ENCODE measurements around the gene C6orf89. TPM values are rescaled to one million over a fixed set of nuclear protein-coding genes. Genes with fewer than 3 reads are reported as not detected.
A peak's percentile ranks its signal among the peaks of the same experiment; 100 is the strongest.
"Not testable (repeated sequence)": the region's sequence is repeated elsewhere in the genome, so short reads cannot be mapped to it uniquely, and the experiment has no call there.

The C6orf89 gene
- total RNA-seq, 4 donors from 2014 or later: 58.2 to 89.6 (median 68.9) TPM

DNA sequence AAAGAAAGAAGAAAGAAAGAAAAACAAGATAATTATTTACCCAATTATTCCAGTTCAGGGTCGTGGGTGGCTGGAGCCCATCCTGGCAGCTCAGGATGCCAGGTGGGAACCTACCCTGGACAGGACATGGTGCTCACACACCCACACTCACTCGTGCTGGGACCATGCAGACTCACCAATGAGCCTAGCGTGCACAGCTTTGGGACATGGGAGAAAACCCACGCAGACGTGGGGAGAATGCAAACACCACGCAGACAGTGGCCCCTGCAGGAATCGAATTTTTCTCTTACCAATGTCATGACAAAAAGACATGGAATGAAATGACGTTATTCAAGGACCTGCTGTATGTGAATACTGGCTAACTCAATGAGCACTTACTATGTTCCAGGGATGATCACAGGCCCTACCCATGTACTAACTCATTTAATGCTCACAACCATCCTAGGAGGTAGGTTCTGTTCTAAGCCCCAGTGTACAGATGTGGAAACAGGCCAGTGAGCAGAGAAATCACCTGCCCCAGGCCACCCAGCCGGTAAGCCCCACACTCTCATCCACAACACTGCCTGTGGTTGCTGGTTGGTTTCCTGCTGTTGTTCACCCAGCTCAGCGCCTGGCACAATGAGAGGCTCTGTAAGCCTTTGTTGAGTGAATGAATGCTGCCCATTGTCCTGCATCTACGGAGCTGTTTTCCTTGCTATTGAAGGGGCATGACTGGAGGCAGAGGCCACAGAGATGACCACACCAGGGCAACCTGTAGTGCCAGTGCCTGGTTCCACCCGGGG, 62.0 kb downstream of the C6orf89 start:
- peak overlapping the region in 1 of 3 donors; percentile 73 for H3K27ac ChIP-seq
- no peaks in the 10 kb centered on the region for H3K9me3 ChIP-seq
- H3K27me3 ChIP-seq: no peaks in the 10 kb centered on the region
- H3K36me3 ChIP-seq: no peaks in the 10 kb centered on the region
- peaks cover 0 to 9% of the 10 kb centered on the region in 2 donors for H3K4me1 ChIP-seq
- 85 to 86% methylated on average over 12 of the region's 12 CpGs for WGBS, 2 donors
- TF ChIP-seq POLR2A (IDR thresholded peaks at IDR 0.05): no peak
- TF ChIP-seq, protein P1, sequence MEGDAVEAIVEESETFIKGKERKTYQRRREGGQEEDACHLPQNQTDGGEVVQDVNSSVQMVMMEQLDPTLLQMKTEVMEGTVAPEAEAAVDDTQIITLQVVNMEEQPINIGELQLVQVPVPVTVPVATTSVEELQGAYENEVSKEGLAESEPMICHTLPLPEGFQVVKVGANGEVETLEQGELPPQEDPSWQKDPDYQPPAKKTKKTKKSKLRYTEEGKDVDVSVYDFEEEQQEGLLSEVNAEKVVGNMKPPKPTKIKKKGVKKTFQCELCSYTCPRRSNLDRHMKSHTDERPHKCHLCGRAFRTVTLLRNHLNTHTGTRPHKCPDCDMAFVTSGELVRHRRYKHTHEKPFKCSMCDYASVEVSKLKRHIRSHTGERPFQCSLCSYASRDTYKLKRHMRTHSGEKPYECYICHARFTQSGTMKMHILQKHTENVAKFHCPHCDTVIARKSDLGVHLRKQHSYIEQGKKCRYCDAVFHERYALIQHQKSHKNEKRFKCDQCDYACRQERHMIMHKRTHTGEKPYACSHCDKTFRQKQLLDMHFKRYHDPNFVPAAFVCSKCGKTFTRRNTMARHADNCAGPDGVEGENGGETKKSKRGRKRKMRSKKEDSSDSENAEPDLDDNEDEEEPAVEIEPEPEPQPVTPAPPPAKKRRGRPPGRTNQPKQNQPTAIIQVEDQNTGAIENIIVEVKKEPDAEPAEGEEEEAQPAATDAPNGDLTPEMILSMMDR (IDR thresholded peaks at IDR 0.05): no peak
- H3K4me3 ChIP-seq (replicated peaks in 1 of 3): no peak overlapping the region
- no peak for DNase-seq
- intact Hi-C loops (cut with DNase I): no loop called here

GRCh38 chr6:36949076-36949475, 63.3 kb downstream of the C6orf89 start:
- H3K36me3 ChIP-seq; H3K9me3 ChIP-seq; H3K27me3 ChIP-seq; intact Hi-C loops (cut with DNase I); H3K4me3 ChIP-seq (replicated peaks in 1 of 3); H3K4me1 ChIP-seq: not testable (repeated sequence)
- WGBS, 2 donors: 42 to 50% methylated on average over 9 of the region's 9 CpGs
- H3K27ac ChIP-seq: peak overlapping the region in 2 of 3 donors; percentile 34 to 73
- DNase-seq: peak; percentile 68 to 86

GRCh38 chr6:36949636-36950035, 63.9 kb downstream of the C6orf89 start:
- peak overlapping the region in 2 of 3 donors; percentile 34 to 63 for H3K27ac ChIP-seq
- TF ChIP-seq POLR2A (IDR thresholded peaks at IDR 0.05): no peak
- TF ChIP-seq, protein P1 (IDR thresholded peaks at IDR 0.05): no peak
- H3K36me3 ChIP-seq: no peaks in the 10 kb centered on the region
- peaks cover 0 to 9% of the 10 kb centered on the region in 2 donors for H3K4me1 ChIP-seq
- H3K9me3 ChIP-seq: no peaks in the 10 kb centered on the region
- no peaks in the 10 kb centered on the region for H3K27me3 ChIP-seq
- intact Hi-C loops (cut with DNase I): no loop called here
- H3K4me3 ChIP-seq (replicated peaks in 1 of 3): no peak overlapping the region
- WGBS, 2 donors: 86 to 91% methylated on average over 3 of the region's 3 CpGs
- DNase-seq: no peak

DNA sequence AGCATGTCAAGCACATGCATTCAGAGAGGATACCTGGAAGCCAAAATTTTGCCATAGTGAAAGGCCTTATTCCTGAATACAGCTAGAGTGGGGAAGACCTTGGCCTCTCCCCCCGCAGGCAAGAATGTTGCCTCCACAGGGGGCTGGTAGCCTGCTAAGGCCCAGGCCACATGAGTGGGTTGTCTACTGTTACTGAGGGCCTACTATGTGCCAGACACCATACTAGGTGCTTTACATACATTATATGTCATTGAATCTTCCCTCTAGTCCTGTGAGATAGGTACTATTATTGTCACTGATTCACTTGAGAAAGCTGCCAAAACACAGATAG, 68.1 kb downstream of the C6orf89 start:
- no peak overlapping the region for H3K4me3 ChIP-seq (replicated peaks in 1 of 3)
- H3K4me1 ChIP-seq: peaks cover 0 to under 1% of the 10 kb centered on the region in 2 donors
- no peaks in the 10 kb centered on the region for H3K9me3 ChIP-seq
- no peak for DNase-seq
- H3K27ac ChIP-seq: no peak overlapping the region
- 89 to 91% methylated on average over 1 of the region's 1 CpG for WGBS, 2 donors
- TF ChIP-seq, protein P1 (IDR thresholded peaks at IDR 0.05): no peak
- no peak for TF ChIP-seq POLR2A (IDR thresholded peaks at IDR 0.05)
- intact Hi-C loops (cut with DNase I): no loop called here
- no peaks in the 10 kb centered on the region for H3K36me3 ChIP-seq
- H3K27me3 ChIP-seq: no peaks in the 10 kb centered on the region

- DNase-seq: no peak
- TF ChIP-seq, protein P1 (IDR thresholded peaks at IDR 0.05): no peak
- no peak within 1 kb of the TSS for H3K27ac ChIP-seq
- no peak within 1 kb of the TSS for H3K4me3 ChIP-seq (replicated peaks in 1 of 3)
- no peaks in the 10 kb centered on the region for H3K27me3 ChIP-seq
- intact Hi-C loops (cut with DNase I): no loop called here
- 57 to 74% methylated on average over 1 to 8 of the region's 14 CpGs for WGBS, 2 donors
- H3K4me1 ChIP-seq: no peaks in the 10 kb centered on the region
- H3K36me3 ChIP-seq: no peaks in the 10 kb centered on the region
- H3K9me3 ChIP-seq: no peaks in the 10 kb centered on the region
These were observed 68.6 kb downstream of the C6orf89 start, which contains the start of gene PI16 for GRCh38 chr6:36954262-36954931. TSS of gene PI16 (plus strand) at chr6:36954738. CDS start at chr6:36954761, 23 bp downstream.

Measured in thyroid gland (tissue), 4 donors.